ENCODE measurements around the gene FAIM.
"Not testable (repeated sequence)": the region's sequence is repeated elsewhere in the genome, so short reads cannot be mapped to it uniquely, and the experiment has no call there.

GRCh38 chr3:138680974-138681373 lies 72.4 kb downstream of the FAIM start:
- TF ChIP-seq CTCF, POLR2A (IDR thresholded peaks at IDR 0.05): not testable (repeated sequence)

All from ovary (tissue), 3 donors.